ENCODE results near the gene SERPINA12.

Gene SERPINA12

DNA sequence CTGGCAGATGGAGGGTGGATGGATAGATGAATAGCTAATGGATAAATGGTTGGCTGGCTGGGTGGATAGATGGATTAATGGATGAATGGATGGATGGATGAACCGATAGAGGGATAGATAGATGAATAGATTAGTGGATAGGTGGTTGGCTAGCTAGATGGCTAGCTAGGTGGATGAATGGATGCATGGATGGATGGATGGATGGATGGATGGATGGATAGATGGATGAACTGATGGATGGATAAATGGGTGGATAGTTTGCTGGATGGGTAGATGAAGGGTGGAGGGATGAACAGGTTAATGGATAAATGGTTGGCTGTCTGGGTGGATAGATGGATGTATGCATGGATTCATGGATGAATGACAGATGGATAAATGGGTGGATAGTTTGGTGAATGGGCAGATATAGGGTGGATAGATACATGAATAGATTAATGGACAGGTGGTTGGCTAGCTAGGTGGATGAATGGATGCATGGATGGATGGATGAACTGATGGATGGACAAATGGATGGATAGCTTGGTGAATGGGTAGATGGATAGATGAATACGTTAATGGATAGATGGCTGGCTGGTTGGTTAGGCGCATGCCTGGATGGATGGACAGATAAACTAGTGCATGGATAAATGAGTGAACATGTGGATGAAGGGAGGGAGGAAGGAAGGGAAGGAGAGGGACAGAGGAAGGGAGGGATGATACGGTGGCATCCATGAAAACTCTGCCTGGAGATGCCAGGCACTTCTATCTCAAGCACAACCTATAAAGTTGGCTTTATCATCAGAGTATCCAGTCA lies 41.3 kb downstream of the SERPINA12 start:
- no peak for DNase-seq

DNA sequence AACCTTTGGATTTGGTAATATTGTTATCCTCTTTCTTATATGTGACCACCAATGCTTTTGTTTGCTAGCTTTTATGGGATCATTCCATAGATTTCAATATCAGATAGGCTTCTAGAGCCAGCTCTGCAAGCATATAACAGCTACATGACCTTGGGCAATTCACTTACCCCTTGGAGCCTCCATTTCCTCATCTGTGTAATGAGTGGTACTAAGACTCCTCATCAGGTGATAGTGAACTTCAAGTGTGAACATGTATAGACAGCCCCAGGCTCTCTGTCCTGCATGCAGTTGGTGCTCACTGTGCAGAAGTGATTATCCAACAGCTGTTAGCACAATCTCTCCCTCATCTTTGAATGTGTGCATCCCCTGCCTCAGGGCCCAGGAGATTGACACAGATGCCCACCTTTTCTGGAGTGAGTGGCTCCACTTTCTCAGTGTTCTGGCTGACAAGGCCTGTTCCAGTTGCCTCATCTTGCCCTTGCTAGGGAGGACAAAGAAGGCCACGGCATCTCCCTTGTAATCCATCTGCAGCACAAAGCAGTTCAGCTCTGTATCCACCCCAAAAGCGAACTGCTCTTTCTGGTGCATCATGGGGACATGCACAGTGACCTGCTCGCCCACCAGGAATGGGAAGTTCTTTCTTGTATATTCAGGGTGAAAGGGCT lies 42.4 kb downstream of the SERPINA12 start:
- DNase-seq = no peak

DNA sequence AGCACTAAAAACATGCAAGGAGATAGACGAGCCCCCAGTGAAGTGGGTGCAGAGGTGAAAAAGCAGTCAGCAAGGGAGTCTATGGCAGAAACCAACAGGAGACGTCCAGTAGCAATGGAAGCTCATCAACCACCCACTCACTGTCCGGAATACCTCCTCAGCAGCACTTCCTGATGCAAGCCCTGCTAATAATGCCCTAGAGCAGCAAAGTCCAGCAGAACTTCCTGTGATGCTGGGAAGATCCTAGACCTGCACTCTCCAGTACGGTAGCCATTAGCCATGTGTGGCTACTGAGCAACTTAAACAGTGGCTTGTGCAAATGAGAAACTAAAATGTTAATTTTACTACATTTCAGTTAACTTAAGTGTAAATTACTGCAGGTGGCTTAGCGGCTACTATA lies 44.2 kb downstream of the SERPINA12 start:
- no peak for DNase-seq

GRCh38 chr14:94464290-94464689 lies 45.0 kb downstream of the SERPINA12 start:
- DNase-seq = no peak

DNA sequence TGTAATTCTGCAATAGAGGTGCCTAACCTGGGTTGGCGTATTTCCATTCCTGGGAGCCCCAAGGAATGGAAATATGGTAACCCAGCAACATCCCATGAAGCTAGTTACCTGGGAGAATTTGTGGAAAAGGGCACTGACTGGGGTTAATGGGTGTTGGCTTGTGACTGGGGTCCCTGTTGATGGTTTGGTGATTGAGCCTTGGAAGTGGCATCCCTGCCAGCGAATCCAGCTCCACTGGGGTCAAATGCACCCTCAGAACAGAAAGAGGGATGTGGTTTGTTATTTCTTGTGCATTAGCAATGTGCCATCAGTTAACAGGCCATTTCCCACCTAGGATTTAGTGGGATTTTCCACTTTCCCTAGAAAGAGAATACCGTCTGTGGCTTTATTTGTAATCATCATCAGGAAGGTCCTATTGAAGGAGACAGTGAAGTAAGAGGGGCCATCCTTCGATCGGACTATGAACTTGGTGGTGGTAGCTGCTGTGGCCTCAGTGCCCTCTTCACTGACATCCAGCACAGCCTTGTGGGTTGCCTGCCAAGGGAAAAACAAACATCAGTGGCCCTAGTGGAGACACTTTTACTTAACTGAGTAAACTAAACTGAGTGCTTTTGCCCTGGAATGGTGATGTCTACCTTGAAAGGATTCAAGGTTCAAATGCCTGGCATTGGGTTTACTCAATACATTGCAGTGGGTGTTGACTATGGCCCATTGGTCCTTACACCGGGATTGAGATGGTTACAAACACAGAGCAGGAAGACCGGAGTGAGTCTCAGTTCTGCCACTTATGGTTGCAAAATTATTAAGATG lies 46.3 kb downstream of the SERPINA12 start:
- DNase-seq = no peak

- no peak for DNase-seq
Observed at GRCh38 chr14:94462219-94462551, 47.1 kb downstream of the SERPINA12 start.

DNA sequence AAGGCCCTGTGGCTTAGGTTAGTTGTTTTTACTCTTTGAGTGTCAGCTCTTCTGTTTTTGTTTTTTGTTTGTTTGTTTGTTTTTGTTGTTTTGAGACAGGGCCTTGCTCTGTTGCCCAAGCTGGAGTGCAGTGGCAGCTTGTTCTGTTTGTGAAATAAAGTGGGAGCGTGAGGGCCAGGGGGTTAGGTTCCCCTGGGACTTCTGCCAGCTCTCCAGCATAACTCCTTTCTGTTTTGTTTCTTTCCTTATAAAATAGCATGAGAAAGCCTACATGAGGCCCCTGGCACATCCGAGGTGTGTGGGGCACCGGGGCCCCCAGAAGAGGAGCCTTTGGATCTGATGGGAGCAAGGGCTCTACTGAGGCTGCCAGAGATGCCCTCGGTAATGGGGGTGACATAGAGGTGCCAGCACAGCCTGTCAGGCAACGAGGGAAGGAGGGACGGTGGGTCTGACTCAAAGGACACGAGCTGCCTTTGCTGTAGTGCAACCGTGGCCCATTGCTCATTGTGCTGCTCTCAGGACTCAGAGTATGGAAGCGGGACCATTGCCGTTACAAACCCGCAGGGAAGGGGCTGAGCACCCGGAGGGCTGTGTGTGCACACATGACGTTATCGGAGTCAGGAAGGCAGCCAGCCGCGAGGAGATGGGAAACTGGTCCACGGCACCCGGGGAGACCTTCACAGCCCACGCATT lies 47.6 kb downstream of the SERPINA12 start:
- DNase-seq = no peak

- DNase-seq = no peak
Observed at GRCh38 chr14:94460631-94461416, 48.4 kb downstream of the SERPINA12 start.

- no peak for DNase-seq
Observed at GRCh38 chr14:94458558-94459205, 50.6 kb downstream of the SERPINA12 start.

GRCh38 chr14:94458096-94458495 lies 51.2 kb downstream of the SERPINA12 start:
- no peak for DNase-seq

DNA sequence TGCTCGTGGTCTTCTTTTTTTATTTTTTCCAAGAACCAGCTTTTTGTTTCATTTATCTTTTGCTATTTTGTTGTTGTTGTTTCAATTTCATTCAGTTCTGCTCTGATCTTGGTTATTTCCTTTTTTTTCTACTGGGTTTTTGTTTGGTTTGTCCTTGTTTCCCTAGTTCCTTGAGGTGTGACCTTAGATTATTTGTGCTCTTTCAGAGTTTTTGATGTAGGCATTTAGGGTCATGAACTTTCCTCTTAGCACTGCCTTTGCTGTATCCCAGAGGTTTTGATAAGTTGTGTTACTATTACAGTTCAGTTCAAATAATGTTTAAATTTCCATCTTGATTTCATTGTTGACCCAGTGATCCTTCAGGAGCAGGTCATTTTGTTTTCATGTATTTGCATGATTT lies 53.3 kb downstream of the SERPINA12 start:
- DNase-seq = no peak

DNA sequence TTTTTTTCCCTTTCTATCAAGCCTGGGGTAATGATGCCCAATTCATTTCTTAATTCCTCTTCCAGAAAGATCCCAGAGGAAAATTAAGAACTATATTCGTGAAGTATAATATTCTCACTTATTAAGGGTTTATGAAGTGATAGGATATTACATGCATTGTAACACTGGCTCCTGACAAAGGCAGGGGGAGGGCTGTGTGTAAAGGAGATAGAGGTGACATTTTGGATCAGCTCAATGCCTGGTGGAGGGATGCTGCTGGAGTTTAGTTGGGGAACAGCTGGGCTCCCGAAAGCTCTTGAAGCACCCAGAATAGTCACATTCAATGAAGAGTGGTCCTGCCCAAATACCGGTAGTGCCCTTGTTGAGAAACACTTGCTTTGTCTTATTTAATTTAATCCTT lies 57.4 kb downstream of the SERPINA12 start:
- no peak for DNase-seq

- no peak for DNase-seq
Observed at GRCh38 chr14:94451091-94451771, 58.0 kb downstream of the SERPINA12 start.

- DNase-seq = no peak
Observed at GRCh38 chr14:94450722-94451090, 58.6 kb downstream of the SERPINA12 start.

GRCh38 chr14:94449930-94450329 lies 59.3 kb downstream of the SERPINA12 start:
- DNase-seq = no peak

DNA sequence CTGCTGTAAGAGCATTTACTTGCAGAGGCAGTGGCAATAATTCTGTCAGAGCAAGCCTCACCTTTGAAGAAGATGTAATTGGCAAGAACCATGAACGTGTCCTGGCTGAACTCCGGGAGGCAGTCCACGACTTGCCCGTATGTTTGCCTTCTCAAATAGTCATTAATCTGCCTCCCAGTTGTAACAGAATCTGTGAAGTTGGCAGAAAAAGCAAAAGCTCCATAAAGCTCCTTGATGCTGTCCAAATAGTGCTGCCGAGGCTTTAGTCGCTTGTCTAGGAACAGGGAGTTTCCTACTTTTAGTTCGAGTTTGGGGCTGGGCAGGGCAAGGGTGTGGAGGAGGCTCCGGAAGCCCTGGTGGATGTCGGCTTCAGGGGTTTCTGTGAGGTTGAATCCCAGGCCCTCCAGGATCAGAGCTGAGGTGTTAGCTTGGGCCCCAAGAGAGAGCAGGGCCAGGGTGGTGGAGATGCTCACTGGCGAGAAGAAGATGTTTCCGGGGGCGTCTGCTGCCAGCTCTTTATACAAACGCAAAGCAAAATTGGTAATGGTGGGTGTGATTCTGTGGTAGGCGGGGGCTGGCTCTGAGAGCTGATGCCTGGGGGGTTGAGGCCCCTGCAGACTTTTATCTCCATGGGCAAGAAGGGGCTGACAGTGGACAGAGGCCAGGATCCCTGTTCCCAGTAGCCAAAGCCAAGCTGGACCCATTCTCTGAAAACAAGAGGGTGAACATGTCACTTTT lies 61.0 kb downstream of the SERPINA12 start:
- peak in 1 of 58 donors; percentile 8 for DNase-seq

DNA sequence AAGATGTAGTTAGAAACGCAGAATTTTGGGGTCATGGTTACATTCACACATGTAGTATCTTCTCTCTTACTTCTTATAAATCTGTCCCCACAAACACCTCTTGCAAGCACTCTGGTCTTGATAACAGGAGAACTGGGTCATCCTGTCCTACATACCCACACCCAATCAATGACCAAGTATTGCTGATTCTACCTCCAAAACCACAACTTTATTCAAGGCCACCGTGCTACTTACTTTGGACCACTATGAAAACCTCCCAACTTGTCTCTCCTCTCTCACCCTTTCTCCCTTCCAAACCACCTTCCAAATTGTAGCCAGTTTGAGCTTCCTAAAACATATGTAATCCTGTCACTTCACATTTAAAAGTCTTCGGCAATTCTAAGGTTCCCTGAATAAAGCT lies 62.1 kb downstream of the SERPINA12 start:
- DNase-seq = no peak

DNA sequence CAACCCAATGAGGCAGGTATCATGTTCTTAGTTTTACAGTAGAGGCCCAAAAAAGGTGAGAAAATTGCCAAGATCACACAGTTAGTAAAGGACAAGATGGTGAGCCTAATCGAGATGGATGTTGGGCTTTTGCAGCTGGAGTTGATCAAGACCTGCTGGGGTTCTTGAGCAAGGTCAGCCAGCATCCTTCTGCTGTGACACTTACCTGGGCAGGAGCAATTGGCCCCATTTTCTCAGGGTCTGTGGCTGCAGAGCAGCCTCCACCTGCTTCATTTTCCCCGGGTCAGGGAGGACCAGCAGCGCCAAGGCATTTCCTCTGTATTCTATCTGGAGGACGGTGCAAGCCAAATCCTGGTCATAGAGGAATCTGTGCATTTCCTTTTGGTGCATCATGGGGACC lies 63.1 kb downstream of the SERPINA12 start:
- no peak for DNase-seq

- no peak for DNase-seq
Observed at GRCh38 chr14:94445003-94445402, 64.3 kb downstream of the SERPINA12 start.
